ENCODE data around the gene FAM120A.
A peak's percentile ranks its signal among the peaks of the same experiment; 100 is the strongest.

FAM120A gene

GRCh38 chr9:93546356-93546755, 94.9 kb downstream of the FAM120A start:
- H3K4me3 ChIP-seq (ENCODE audit: low read depth, low read length): no peak overlapping the region

GRCh38 chr9:93549611-93550010, 98.1 kb downstream of the FAM120A start:
- no peak overlapping the region for H3K4me3 ChIP-seq (ENCODE audit: low read depth, low read length)

DNA sequence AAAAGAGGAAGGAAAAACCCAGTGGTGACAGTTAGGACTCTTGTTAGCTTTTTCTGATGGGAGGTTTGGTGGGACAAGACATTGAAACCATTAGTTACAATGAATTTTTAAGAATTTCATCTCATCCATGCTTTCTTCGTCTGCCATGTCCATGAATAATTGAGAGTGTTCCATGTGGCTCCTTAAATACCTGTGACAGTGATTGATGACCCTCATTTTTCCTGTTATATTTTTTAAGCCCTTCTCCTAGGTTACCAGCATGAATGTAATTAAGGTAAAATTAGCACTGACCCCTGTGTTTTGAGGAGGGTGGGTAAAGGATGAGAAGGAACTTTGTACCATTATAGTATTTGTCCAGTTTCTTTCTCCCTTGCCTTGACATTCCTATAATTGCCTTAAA, 101.4 kb downstream of the FAM120A start:
- H3K4me3 ChIP-seq (ENCODE audit: low read depth, low read length): no peak overlapping the region

DNA sequence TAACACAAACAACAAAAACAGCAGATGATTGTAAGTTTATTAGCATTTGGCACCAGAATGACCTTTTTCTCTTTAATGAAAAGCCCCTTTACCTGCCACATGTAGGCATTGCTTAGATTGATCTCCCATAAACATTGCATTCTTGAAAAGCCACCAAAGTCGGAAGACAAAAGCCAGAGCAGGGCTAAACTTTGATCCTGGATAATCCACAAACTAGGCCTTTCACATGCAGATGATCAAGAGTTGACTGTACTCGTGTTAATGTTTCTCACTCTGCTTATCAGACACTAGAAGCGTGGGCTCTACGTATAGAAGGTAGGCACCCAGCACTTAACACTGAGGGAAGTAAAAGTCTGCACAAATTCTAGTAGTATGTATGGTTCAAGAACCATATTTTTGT, 103.9 kb downstream of the FAM120A start:
- no peak overlapping the region for H3K4me3 ChIP-seq (ENCODE audit: low read depth, low read length)

- H3K4me3 ChIP-seq (ENCODE audit: low read depth, low read length): no peak overlapping the region
These were observed 106.1 kb downstream of the FAM120A start for GRCh38 chr9:93557366-93558137.

DNA sequence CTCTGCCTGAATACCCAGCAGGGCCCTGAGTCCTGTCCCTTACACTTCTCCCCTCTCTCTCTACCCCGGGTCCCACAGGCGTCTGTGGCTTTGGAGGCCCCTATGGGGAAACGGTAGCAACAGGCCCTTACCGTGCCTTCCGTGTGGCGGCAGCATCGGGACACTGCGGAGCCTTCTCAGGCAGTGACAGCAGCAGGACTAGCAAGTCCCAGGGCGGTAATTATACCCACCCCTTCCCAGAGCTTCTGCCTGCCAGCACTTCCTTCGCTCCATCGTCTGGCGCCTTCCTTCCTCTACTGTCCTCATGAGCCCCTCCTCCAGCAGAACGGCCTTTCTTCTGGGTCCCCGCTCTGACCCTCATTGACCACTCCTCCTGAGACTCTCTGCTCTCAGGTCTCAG, 107.0 kb downstream of the FAM120A start:
- no peak overlapping the region for H3K4me3 ChIP-seq (ENCODE audit: low read depth, low read length)

DNA sequence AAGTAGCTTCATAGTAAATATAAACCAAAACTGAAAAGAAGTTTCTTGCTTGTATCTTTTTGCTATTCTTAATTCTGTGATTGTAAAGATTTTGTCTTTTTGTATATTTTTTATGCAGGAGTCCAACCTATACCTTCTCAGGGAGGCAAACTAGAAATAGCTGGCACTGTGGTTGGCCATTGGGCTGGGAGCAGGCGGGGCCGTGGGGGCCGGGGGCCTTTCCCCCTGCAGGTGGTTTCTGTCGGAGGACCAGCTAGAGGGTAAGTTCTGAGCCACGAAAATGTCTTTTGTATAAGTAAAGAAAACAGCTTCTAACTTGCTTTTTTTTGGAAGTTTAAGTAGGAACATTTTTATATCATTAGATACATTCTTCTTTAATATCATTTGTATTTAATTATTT, 109.5 kb downstream of the FAM120A start:
- no peak overlapping the region for H3K4me3 ChIP-seq (ENCODE audit: low read depth, low read length)

DNA sequence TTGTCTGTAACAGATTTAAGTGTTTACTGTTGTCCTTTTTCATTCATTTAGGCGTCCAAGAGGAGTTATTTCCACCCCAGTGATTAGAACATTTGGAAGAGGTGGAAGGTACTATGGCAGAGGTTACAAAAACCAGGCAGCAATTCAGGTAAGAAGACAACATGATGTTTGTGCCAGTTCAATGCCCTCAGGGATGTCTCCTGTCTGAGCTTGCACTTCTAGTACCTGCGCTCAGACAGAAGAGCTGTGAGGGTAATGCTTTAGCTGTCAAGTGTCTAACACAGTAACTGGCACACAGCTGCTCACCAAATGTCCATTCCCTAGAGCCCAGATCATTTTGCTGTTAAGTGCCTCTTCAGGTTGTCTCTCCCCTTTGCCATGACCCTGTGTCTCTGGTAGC, 110.7 kb downstream of the FAM120A start:
- no peak overlapping the region for H3K4me3 ChIP-seq (ENCODE audit: low read depth, low read length)

DNA sequence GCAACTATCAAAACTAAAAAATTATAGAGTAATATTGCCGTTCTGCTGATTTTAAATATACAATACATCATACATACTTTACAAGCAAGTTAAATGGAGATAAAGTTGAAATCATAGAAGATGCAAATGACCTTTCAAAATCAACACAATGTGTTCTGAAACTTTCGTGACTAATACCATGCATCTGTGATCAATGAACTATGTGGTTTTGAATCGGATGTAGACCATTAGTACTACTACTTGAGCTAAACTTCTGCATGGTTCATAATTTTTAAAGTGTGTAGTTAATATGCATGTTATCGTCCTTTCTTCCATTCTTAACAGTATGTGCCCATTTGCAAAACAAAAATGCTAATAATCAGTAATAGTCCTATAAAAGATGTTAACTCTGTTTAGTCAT, 113.6 kb downstream of the FAM120A start:
- H3K4me3 ChIP-seq (ENCODE audit: low read depth, low read length): no peak overlapping the region

- H3K4me3 ChIP-seq (ENCODE audit: low read depth, low read length): peak overlapping the region; percentile 49
These were observed 115.2 kb downstream of the FAM120A start for GRCh38 chr9:93566408-93567270.

GRCh38 chr9:93567271-93567959, 115.9 kb downstream of the FAM120A start:
- H3K4me3 ChIP-seq (ENCODE audit: low read depth, low read length): no peak overlapping the region

DNA sequence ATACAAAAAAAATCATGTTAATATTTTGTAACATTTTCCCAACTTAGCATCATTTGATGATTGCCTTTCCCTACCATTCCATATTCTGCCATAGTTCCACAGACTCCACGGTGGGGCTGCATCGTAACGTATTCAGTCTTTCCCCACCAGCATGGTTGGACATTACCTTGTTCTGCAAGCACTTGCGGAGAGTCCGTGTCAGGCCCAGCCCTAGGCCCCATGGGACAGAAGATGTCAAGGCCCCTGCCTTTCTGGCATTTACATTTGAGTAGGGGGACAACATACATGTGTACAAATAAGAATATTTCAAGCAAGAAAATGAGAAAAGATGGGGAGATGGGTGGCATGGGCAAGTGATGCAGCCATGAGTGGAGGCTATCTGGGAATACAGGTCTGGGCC, 116.7 kb downstream of the FAM120A start:
- H3K4me3 ChIP-seq (ENCODE audit: low read depth, low read length): no peak overlapping the region

DNA sequence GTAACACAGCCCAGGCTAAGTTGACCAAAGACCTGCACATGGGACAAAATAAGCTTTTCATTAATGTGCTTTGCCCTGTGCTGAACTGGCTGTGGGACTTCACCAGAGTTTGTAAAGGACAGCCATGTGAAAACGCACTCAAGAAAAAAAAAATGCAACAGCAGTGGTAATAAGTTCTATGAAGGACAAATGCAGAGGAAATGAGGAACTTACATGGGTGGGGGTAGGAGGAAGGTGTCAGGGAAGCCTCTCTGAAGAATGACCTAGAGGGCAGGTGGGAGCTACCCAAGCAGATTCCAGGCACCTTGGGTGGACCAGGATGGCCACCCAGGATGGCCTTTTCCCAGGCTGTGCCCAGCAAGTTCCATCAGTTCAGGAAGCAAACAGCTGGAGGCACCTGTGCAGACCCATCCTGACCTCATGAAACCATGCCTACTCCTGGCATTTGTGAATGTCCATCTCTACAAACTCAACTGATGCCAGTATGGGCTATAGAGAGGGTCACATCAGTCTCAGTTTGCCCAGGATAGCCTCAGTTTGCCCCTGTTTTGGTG, 118.2 kb downstream of the FAM120A start:
- H3K4me3 ChIP-seq (ENCODE audit: low read depth, low read length): no peak overlapping the region

DNA sequence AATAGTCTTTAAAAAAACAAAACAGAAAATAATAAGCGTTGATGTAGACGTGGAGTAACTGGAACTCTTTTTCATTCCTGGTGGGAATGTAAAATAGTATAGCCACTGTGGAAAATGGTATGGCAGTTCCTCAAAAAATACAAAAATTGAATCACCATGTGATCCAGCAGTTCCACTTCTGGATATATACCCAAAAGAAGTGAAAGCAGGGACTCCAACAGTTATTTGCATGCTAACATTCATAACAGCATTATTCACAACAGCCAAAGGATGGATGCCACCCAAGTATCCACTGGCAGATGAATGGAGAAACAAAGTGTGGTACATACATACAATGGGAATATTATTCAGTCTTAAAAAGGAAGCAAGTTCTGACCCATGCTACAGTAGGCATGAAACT, 120.7 kb downstream of the FAM120A start:
- H3K4me3 ChIP-seq (ENCODE audit: low read depth, low read length): no peak overlapping the region

- no peak overlapping the region for H3K4me3 ChIP-seq (ENCODE audit: low read depth, low read length)
These were observed 121.4 kb downstream of the FAM120A start for GRCh38 chr9:93572636-93573515.

DNA sequence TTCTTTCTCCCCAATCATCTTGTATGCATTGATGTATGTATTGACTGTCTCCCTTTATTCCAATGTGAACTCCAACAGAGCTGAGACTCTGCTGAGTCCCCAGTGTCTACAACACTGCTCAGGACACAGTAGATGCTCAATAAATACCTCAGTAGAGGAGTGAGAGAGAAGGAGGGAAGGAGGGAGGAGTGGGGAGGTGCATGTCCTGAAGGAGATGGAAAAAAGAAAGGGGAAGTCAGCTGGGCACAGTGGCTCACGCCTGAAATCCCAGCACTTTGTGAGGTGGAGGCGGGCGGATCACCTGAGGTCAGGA, 122.0 kb downstream of the FAM120A start:
- no peak overlapping the region for H3K4me3 ChIP-seq (ENCODE audit: low read depth, low read length)

DNA sequence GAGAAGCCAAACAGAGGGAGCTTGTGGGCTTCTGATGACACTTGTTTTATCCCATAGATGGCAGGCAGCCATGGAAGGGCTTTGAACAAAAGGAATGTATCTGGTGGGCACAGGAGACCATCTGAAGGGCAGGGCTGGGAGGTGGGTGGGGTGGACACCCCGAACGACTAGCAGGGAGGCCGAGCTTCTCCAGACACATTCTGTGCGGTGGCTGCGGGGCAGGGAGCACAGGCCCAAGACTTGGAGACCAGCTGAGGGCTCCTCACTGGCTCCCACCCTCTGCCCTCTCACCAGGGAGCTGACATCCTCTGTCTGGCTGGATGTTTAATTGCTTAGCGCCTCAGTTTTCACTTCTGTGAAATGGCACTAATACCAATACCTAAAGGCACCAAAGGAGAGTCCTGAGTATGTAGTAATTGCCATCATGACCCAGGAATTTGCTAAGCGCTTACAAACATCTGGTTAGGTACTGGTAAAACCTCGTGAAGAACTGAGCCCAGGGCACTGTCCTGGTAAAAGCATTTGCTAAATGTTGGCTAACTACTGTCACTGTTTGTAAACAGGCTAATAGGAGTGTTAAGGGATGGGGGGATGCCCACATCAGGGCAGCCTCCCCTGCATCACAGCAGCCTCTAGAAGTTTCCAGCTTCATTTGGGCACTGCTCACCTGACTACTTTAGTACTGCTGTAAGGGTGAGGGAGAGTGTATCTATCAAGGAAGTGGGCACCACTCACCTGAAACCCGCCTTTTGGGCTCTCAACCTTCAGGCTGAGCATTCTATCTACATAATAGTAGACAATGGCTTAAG, 122.8 kb downstream of the FAM120A start:
- no peak overlapping the region for H3K4me3 ChIP-seq (ENCODE audit: low read depth, low read length)

- peak overlapping the region; percentile 56 for H3K4me3 ChIP-seq (ENCODE audit: low read depth, low read length)
These were observed 123.7 kb downstream of the FAM120A start for GRCh38 chr9:93574900-93575795.

DNA sequence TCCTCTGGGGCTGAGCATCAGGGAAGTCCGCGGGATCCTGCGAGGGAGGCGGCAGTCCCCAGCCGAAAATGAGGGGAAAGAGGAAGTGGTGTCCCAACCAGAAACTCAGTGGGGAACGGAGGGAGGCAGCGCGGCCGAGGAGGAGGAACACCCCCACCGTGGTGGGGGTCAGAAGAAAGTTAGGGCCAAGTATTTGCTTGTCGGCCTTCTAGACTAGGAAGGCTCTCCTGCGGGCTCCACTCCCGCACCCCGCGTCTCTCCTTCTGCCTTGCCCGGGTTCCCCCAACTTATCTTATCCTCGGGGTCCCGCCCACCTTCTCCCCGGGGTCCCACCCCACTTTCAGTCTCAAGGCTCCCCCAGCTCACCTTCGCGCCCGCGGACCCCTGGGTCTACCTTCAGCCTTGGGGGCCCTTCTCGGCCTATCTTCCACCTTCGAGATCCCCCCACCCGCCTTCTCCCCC, 124.3 kb downstream of the FAM120A start:
- peak overlapping the region; percentile 56 for H3K4me3 ChIP-seq (ENCODE audit: low read depth, low read length)
